ENCODE data around the gene JAK1. TPM values are rescaled to one million over a fixed set of nuclear protein-coding genes. Genes with fewer than 3 reads are reported as not detected.

JAK1 gene
- total and polyA plus RNA-seq, 9 of the 15 experiments (the other 6 are each of a cell fraction or from before 2014, with no cell fraction given): 9.7 to 44.1 (median 42.5) TPM

DNA sequence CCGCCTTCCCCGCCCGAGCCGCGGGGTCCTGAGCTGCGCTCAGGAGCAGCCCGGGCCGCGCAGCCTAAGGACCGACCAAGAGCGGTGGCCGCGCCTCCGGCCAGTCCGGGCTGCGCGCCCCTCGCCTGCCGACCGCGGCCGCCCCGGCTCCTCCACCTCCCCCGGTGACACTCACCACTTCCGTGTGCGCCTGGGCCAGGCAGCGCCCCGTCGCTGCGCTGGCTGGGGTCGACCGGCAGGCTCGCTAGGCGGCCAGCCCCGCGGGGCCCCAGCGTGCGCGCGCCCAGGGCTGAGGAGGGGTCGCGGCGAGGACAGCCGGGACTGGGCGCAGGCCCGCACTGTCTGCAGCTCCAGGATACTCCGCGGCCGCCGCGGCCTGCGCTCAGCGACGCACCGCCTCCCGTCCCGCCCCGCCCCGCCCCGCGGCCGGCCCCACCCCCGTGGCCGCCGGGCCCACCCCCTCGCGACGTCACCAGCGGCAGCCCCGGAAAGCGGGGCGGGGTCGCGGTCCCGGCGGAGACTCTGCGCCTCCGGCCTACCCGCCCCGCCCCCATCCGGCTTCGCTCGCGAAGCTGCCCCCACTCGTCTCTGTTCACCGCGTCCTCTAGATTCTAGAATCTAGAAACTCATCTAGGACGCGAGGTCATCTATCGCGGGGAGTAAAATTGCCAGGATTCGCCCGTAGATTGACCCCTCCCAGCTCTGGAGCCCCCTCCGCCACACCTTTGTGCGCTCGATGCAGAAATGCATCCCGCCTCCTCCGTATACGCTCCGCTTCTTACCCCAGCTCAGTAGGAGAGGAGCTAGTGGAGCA lies at the start of gene JAK1 (continued):
- TF ChIP-seq ZNF184 (CRISPR knock-in tag; IDR thresholded peaks at IDR 0.05) (no peak), ZNF584 (CRISPR knock-in tag; IDR thresholded peaks at IDR 0.05; ENCODE audit: low read depth) (no peak), HOXB6 (CRISPR knock-in tag; IDR thresholded peaks at IDR 0.05; ENCODE audit: borderline replicate concordance) (no peak), BMI1 (IDR thresholded peaks at IDR 0.05; ENCODE audit: low read length) (no peak), TARDBP (IDR thresholded peaks at IDR 0.05) (0 out of 2 replicates have a peak, but pooled peaks have one; percentile 39), ZNF695 (CRISPR knock-in tag; IDR thresholded peaks at IDR 0.05) (no peak), ZEB2 (IDR thresholded peaks at IDR 0.05) (peak; percentile 37; the same call in 1 of the 2 replicates), SMC3 (conservative IDR thresholded peaks at IDR 0.05; ENCODE audit: insufficient read depth, low read depth, low read length) (no peak), EWSR1 (IDR thresholded peaks at IDR 0.05; ENCODE audit: borderline replicate concordance, low read depth, partially characterized antibody) (no peak), ZNF165 (CRISPR knock-in tag; IDR thresholded peaks at IDR 0.05; ENCODE audit: borderline replicate concordance) (no peak), SMAD4 (CRISPR knock-in tag; conservative IDR thresholded peaks at IDR 0.05) (peak; percentile 71; the same call in 1 of the 2 replicates), ZBTB7A (IDR thresholded peaks at IDR 0.05; ENCODE audit: borderline replicate concordance, control insufficient read depth, low read depth, low read length) (peak; percentile 87)
- TF ChIP-seq, protein P1, sequence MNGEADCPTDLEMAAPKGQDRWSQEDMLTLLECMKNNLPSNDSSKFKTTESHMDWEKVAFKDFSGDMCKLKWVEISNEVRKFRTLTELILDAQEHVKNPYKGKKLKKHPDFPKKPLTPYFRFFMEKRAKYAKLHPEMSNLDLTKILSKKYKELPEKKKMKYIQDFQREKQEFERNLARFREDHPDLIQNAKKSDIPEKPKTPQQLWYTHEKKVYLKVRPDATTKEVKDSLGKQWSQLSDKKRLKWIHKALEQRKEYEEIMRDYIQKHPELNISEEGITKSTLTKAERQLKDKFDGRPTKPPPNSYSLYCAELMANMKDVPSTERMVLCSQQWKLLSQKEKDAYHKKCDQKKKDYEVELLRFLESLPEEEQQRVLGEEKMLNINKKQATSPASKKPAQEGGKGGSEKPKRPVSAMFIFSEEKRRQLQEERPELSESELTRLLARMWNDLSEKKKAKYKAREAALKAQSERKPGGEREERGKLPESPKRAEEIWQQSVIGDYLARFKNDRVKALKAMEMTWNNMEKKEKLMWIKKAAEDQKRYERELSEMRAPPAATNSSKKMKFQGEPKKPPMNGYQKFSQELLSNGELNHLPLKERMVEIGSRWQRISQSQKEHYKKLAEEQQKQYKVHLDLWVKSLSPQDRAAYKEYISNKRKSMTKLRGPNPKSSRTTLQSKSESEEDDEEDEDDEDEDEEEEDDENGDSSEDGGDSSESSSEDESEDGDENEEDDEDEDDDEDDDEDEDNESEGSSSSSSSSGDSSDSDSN (IDR thresholded peaks at IDR 0.05; ENCODE audit: borderline replicate concordance in 1 of 2, low read depth in 2 of 2, low read length in 2 of 2): peak; percentile 26 to 85; a peak in 2 of 4 replicates
- TF ChIP-seq, protein P2, sequence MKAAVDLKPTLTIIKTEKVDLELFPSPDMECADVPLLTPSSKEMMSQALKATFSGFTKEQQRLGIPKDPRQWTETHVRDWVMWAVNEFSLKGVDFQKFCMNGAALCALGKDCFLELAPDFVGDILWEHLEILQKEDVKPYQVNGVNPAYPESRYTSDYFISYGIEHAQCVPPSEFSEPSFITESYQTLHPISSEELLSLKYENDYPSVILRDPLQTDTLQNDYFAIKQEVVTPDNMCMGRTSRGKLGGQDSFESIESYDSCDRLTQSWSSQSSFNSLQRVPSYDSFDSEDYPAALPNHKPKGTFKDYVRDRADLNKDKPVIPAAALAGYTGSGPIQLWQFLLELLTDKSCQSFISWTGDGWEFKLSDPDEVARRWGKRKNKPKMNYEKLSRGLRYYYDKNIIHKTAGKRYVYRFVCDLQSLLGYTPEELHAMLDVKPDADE (conservative IDR thresholded peaks at IDR 0.05; ENCODE audit: control insufficient read depth, low read depth, low read length): 0 out of 2 replicates have a peak, but pooled peaks have one; percentile 44
- TF ChIP-seq, protein P3, sequence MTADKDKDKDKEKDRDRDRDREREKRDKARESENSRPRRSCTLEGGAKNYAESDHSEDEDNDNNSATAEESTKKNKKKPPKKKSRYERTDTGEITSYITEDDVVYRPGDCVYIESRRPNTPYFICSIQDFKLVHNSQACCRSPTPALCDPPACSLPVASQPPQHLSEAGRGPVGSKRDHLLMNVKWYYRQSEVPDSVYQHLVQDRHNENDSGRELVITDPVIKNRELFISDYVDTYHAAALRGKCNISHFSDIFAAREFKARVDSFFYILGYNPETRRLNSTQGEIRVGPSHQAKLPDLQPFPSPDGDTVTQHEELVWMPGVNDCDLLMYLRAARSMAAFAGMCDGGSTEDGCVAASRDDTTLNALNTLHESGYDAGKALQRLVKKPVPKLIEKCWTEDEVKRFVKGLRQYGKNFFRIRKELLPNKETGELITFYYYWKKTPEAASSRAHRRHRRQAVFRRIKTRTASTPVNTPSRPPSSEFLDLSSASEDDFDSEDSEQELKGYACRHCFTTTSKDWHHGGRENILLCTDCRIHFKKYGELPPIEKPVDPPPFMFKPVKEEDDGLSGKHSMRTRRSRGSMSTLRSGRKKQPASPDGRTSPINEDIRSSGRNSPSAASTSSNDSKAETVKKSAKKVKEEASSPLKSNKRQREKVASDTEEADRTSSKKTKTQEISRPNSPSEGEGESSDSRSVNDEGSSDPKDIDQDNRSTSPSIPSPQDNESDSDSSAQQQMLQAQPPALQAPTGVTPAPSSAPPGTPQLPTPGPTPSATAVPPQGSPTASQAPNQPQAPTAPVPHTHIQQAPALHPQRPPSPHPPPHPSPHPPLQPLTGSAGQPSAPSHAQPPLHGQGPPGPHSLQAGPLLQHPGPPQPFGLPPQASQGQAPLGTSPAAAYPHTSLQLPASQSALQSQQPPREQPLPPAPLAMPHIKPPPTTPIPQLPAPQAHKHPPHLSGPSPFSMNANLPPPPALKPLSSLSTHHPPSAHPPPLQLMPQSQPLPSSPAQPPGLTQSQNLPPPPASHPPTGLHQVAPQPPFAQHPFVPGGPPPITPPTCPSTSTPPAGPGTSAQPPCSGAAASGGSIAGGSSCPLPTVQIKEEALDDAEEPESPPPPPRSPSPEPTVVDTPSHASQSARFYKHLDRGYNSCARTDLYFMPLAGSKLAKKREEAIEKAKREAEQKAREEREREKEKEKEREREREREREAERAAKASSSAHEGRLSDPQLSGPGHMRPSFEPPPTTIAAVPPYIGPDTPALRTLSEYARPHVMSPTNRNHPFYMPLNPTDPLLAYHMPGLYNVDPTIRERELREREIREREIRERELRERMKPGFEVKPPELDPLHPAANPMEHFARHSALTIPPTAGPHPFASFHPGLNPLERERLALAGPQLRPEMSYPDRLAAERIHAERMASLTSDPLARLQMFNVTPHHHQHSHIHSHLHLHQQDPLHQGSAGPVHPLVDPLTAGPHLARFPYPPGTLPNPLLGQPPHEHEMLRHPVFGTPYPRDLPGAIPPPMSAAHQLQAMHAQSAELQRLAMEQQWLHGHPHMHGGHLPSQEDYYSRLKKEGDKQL (CRISPR knock-in tag; IDR thresholded peaks at IDR 0.05; ENCODE audit: borderline replicate concordance): no peak

Data from K562 (cell line).